Thyroid gland (tissue), 4 donors: ENCODE measurements around the gene PLXDC2.

ENCODE experiments used
- POLR2A ChIP-seq, 2 donors: fragments of 450-650 bp; IDR thresholded peaks; one replicate each; pipeline ENCODE4 v1.6.1; 2017; ENCODE audit warnings: antibody characterized with exemption in 2 of 2, mild to moderate bottlenecking in 2 of 2, moderate library complexity in 1 of 2
- TF ChIP-seq, protein P1 (sequence below), 6 experiments: fragments of 200-600 bp in 3 of 6; fragments of 450-650 bp in 3 of 6; sonication (generic) in 3 of 6; IDR thresholded peaks; one replicate each; pipeline ENCODE4 v1.5.1; 2016 to 2019; ENCODE audit warnings: antibody characterized with exemption in 6 of 6, mild to moderate bottlenecking in 2 of 6, inconsistent platforms in 1 of 6, moderate library complexity in 1 of 6

DNA sequence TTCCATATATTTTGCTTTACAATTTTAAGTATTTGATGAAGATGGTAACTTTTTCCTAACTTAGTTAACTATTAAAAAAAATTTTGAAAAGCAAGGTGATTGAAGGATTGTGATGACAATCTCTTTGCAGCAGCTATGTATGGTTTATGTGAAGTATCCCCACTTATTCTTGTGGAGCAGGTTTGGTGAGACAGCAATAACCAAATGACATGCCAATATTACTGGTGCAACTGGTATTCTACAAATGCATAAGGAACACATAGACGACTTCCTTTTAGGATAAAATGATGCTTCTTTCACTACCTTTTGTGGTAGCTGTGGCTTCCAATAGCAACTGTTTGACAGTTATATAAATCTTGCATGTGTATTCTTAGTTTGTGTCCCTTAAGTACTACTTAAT is 465.3 kb downstream of the PLXDC2 start:
- TF ChIP-seq, protein P1, sequence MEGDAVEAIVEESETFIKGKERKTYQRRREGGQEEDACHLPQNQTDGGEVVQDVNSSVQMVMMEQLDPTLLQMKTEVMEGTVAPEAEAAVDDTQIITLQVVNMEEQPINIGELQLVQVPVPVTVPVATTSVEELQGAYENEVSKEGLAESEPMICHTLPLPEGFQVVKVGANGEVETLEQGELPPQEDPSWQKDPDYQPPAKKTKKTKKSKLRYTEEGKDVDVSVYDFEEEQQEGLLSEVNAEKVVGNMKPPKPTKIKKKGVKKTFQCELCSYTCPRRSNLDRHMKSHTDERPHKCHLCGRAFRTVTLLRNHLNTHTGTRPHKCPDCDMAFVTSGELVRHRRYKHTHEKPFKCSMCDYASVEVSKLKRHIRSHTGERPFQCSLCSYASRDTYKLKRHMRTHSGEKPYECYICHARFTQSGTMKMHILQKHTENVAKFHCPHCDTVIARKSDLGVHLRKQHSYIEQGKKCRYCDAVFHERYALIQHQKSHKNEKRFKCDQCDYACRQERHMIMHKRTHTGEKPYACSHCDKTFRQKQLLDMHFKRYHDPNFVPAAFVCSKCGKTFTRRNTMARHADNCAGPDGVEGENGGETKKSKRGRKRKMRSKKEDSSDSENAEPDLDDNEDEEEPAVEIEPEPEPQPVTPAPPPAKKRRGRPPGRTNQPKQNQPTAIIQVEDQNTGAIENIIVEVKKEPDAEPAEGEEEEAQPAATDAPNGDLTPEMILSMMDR (IDR thresholded peaks at IDR 0.05): no peak
- no peak for TF ChIP-seq POLR2A (IDR thresholded peaks at IDR 0.05)
